Measurements from ENCODE around the gene GPR26.

GPR26 gene

GRCh38 chr10:123640016-123640535 lies 26.1 kb upstream of the GPR26 start:
- in situ Hi-C loops (cut with HindIII; ENCODE audit: low pct_ligation_motif_present, low sequenced_read_pairs): no loop called here
- TF ChIP-seq, protein P1, sequence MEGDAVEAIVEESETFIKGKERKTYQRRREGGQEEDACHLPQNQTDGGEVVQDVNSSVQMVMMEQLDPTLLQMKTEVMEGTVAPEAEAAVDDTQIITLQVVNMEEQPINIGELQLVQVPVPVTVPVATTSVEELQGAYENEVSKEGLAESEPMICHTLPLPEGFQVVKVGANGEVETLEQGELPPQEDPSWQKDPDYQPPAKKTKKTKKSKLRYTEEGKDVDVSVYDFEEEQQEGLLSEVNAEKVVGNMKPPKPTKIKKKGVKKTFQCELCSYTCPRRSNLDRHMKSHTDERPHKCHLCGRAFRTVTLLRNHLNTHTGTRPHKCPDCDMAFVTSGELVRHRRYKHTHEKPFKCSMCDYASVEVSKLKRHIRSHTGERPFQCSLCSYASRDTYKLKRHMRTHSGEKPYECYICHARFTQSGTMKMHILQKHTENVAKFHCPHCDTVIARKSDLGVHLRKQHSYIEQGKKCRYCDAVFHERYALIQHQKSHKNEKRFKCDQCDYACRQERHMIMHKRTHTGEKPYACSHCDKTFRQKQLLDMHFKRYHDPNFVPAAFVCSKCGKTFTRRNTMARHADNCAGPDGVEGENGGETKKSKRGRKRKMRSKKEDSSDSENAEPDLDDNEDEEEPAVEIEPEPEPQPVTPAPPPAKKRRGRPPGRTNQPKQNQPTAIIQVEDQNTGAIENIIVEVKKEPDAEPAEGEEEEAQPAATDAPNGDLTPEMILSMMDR (IDR thresholded peaks at IDR 0.05; ENCODE audit: low read depth, low read length, missing control alignments): no peak
- Histone ChIP-seq H3K27me3 (replicated peaks) (no peaks in the 10 kb centered on the region), H3K4me3 (ENCODE audit: low read depth, low read length) (no peak overlapping the region), H3K36me3 (replicated peaks) (no peaks in the 10 kb centered on the region), H3K27ac (no peak overlapping the region)
- DNase-seq: no peak

DNA sequence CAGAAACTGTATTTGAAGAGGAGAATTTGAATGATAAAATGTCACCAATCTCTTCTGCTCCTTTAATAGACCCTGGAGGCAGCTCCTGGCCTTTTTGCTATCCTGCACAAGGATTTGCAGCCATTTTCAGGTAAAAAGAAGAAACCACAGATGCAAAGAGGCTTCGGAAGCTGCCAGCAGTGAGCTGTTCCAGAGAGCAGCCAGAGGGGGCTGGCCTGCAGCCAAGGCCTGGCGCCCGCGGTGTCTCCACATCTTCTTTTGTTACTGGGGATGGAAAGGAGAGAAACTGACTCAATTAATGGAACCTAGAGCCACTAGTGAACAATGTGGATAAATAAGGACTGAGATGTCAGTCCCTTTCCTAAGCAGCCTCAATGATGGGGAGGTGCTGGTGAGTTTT lies 23.9 kb upstream of the GPR26 start:
- Histone ChIP-seq H3K36me3 (replicated peaks) (no peaks in the 10 kb centered on the region), H3K27ac (no peak overlapping the region), H3K4me3 (ENCODE audit: low read depth, low read length) (no peak overlapping the region), H3K27me3 (replicated peaks) (no peaks in the 10 kb centered on the region)
- TF ChIP-seq, protein P1 (IDR thresholded peaks at IDR 0.05; ENCODE audit: low read depth, low read length, missing control alignments): no peak
- in situ Hi-C loops (cut with HindIII; ENCODE audit: low pct_ligation_motif_present, low sequenced_read_pairs): no loop called here
- DNase-seq: no peak

- H3K36me3 ChIP-seq (replicated peaks): no peaks in the 10 kb centered on the region
- H3K4me3 ChIP-seq (ENCODE audit: low read depth, low read length): no peak overlapping the region
- no peak for DNase-seq
- TF ChIP-seq, protein P1 (IDR thresholded peaks at IDR 0.05; ENCODE audit: low read depth, low read length, missing control alignments): no peak
- H3K27me3 ChIP-seq (replicated peaks): no peaks in the 10 kb centered on the region
- in situ Hi-C loops (cut with HindIII; ENCODE audit: low pct_ligation_motif_present, low sequenced_read_pairs): no loop called here
- H3K27ac ChIP-seq: no peak overlapping the region
Measured at GRCh38 chr10:123642697-123643096, 23.5 kb upstream of the GPR26 start.

DNA sequence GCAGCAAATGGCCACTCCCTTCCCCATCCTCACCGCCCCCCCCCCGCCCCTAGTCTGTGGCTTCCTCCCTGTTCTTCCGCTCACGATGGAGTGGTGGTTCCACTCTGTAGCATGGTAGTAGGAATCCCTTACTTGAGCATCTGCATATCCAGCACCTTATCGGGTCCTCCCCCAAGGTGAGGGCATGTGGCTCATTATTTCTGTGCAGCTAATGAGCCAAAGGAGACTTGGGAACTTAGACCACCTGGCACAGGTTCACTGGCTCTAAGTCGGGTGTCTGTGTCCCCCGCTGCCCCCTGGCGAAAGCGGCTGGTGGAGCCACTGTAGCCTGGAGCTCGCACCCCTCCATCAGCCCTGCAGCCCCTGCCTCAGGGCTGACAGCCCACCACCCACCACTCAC lies 22.8 kb upstream of the GPR26 start:
- no peak for DNase-seq
- Histone ChIP-seq H3K4me3 (ENCODE audit: low read depth, low read length) (no peak overlapping the region), H3K27me3 (replicated peaks) (no peaks in the 10 kb centered on the region), H3K36me3 (replicated peaks) (no peaks in the 10 kb centered on the region), H3K27ac (no peak overlapping the region)
- TF ChIP-seq, protein P1 (IDR thresholded peaks at IDR 0.05; ENCODE audit: low read depth, low read length, missing control alignments): no peak
- in situ Hi-C loops (cut with HindIII; ENCODE audit: low pct_ligation_motif_present, low sequenced_read_pairs): no loop called here

- Histone ChIP-seq H3K27me3 (replicated peaks) (no peaks in the 10 kb centered on the region), H3K4me3 (ENCODE audit: low read depth, low read length) (no peak overlapping the region), H3K36me3 (replicated peaks) (no peaks in the 10 kb centered on the region), H3K27ac (no peak overlapping the region)
- no peak for DNase-seq
- in situ Hi-C loops (cut with HindIII; ENCODE audit: low pct_ligation_motif_present, low sequenced_read_pairs): no loop called here
- TF ChIP-seq, protein P1 (IDR thresholded peaks at IDR 0.05; ENCODE audit: low read depth, low read length, missing control alignments): no peak
Measured at GRCh38 chr10:123645016-123645415, 21.1 kb upstream of the GPR26 start.

GRCh38 chr10:123645615-123646014 lies 20.5 kb upstream of the GPR26 start:
- Histone ChIP-seq H3K27me3 (replicated peaks) (no peaks in the 10 kb centered on the region), H3K4me3 (ENCODE audit: low read depth, low read length) (no peak overlapping the region), H3K27ac (no peak overlapping the region), H3K36me3 (replicated peaks) (no peaks in the 10 kb centered on the region)
- TF ChIP-seq, protein P1 (IDR thresholded peaks at IDR 0.05; ENCODE audit: low read depth, low read length, missing control alignments): no peak
- in situ Hi-C loops (cut with HindIII; ENCODE audit: low pct_ligation_motif_present, low sequenced_read_pairs): no loop called here
- DNase-seq: no peak

Data from brain microvascular endothelial cell (primary cell).